Liver (tissue), 9 donors: Measurements from ENCODE around the gene ARFIP1. TPM values are rescaled to one million over a fixed set of nuclear protein-coding genes. Genes with fewer than 3 reads are reported as not detected.

Experiments used
- DNase-seq: peaks from one replicate; pipeline ENCODE4 v3.0.0-alpha.2; 2017; ENCODE audit warnings: low spot score
- H3K27ac ChIP-seq, 2 donors: one replicate each; pipeline ENCODE4 v1.7.0; 2013; ENCODE audit warnings: inconsistent platforms in 2 of 2, low read length in 2 of 2, control low read depth in 1 of 2, low read depth in 1 of 2, mild to moderate bottlenecking in 1 of 2
- H3K27me3 ChIP-seq, 4 donors: one replicate each; pipeline versions ENCODE4 v1.6.1 to v1.7.0; 2013; ENCODE audit warnings: low read length in 3 of 4, inconsistent platforms in 1 of 4, mild to moderate bottlenecking in 1 of 4, moderate library complexity in 1 of 4; ENCODE audit not compliant: control insufficient read depth in 4 of 4, insufficient read depth in 4 of 4
- H3K36me3 ChIP-seq, 4 donors: one replicate each; pipeline versions ENCODE4 v1.6.1 to v1.7.0; 2013; ENCODE audit warnings: low read length in 3 of 4, mild to moderate bottlenecking in 3 of 4, low read depth in 1 of 4, moderate library complexity in 1 of 4; ENCODE audit not compliant: control insufficient read depth in 4 of 4, insufficient read depth in 3 of 4
- H3K4me1 ChIP-seq, 4 donors: one replicate each; pipeline versions ENCODE4 v1.6.1 to v1.7.0; 2013; ENCODE audit warnings: low read length in 3 of 4, mild to moderate bottlenecking in 3 of 4, moderate library complexity in 1 of 4; ENCODE audit not compliant: control insufficient read depth in 4 of 4, insufficient read depth in 4 of 4
- H3K4me3 ChIP-seq, 3 donors: one replicate each; pipeline versions ENCODE4 v1.6.1 to v1.7.0; 2013; ENCODE audit warnings: low read length in 3 of 3, control low read depth in 1 of 3, low read depth in 1 of 3, mild to moderate bottlenecking in 1 of 3
- H3K9ac ChIP-seq, 2 donors: one replicate each; pipeline ENCODE4 v1.7.0; 2013; ENCODE audit warnings: low read length in 2 of 2, mild to moderate bottlenecking in 2 of 2, moderate library complexity in 2 of 2, control low read depth in 1 of 2, low read depth in 1 of 2
- H3K9me3 ChIP-seq, 4 donors: one replicate each; pipeline versions ENCODE4 v1.6.1 to v1.7.0; 2013; ENCODE audit warnings: low read length in 3 of 4; ENCODE audit not compliant: control insufficient read depth in 4 of 4
- ATF3 ChIP-seq: IDR thresholded peaks from 2 replicates; pipeline ENCODE4 v1.6.1; 2016; ENCODE audit warnings: antibody characterized with exemption
- CTCF ChIP-seq: fragments of 150-350 bp; IDR thresholded peaks from 2 replicates; pipeline ENCODE4 v1.5.1; 2017; ENCODE audit warnings: improper control_type of control experiment, low read depth, low read length; ENCODE audit not compliant: missing input control
- EGR1 ChIP-seq, 2 donors: IDR thresholded peaks; 2 replicates each; pipeline ENCODE4 v1.6.1; 2016 to 2018; ENCODE audit warnings: antibody characterized with exemption in 2 of 2, low read depth in 2 of 2
- FOXA1 ChIP-seq: IDR thresholded peaks from 2 replicates; pipeline ENCODE4 v1.6.1; 2016; ENCODE audit warnings: antibody characterized with exemption
- FOXA2 ChIP-seq: IDR thresholded peaks from 2 replicates; pipeline ENCODE4 v1.6.1; 2016; ENCODE audit warnings: antibody characterized with exemption
- GABPA ChIP-seq, 2 donors: IDR thresholded peaks in 1 of 2; conservative IDR thresholded peaks in 1 of 2; 2 replicates each; pipeline ENCODE4 v1.6.1; 2016; ENCODE audit warnings: antibody characterized with exemption in 2 of 2, mild to moderate bottlenecking in 1 of 2, moderate library complexity in 1 of 2
- HNF4A ChIP-seq, 2 donors: conservative IDR thresholded peaks; 2 replicates each; pipeline ENCODE4 v1.6.1; 2016; ENCODE audit warnings: antibody characterized with exemption in 2 of 2, mild to moderate bottlenecking in 2 of 2
- HNF4G ChIP-seq: IDR thresholded peaks from 2 replicates; pipeline ENCODE4 v1.6.1; 2016; ENCODE audit warnings: antibody characterized with exemption
- JUND ChIP-seq, 2 donors: IDR thresholded peaks; 2 replicates each; pipeline ENCODE4 v1.6.1; 2016; ENCODE audit warnings: antibody characterized with exemption in 2 of 2
- MAX ChIP-seq: IDR thresholded peaks from 2 replicates; pipeline ENCODE4 v1.6.1; 2016; ENCODE audit warnings: antibody characterized with exemption
- NR2F2 ChIP-seq: IDR thresholded peaks from 2 replicates; pipeline ENCODE4 v1.6.1; 2016; ENCODE audit warnings: antibody characterized with exemption
- RAD21 ChIP-seq, 2 donors: IDR thresholded peaks; 2 replicates each; pipeline ENCODE4 v1.6.1; 2016; ENCODE audit warnings: antibody characterized with exemption in 2 of 2, mild to moderate bottlenecking in 2 of 2
- REST ChIP-seq: IDR thresholded peaks from 2 replicates; pipeline ENCODE4 v1.6.1; 2016; ENCODE audit warnings: antibody characterized with exemption, mild to moderate bottlenecking
- RXRA ChIP-seq, 2 donors: IDR thresholded peaks; 2 replicates each; pipeline ENCODE4 v1.6.1; 2017 to 2018; ENCODE audit warnings: antibody characterized with exemption in 2 of 2, mild to moderate bottlenecking in 1 of 2
- SP1 ChIP-seq: IDR thresholded peaks from 2 replicates; pipeline ENCODE4 v1.6.1; 2018; ENCODE audit warnings: antibody characterized with exemption, mild to moderate bottlenecking
- TAF1 ChIP-seq: conservative IDR thresholded peaks from 2 replicates; pipeline ENCODE4 v1.6.1; 2016; ENCODE audit warnings: antibody characterized with exemption, mild to moderate bottlenecking
- YY1 ChIP-seq: IDR thresholded peaks from 2 replicates; pipeline ENCODE4 v1.6.1; 2016; ENCODE audit warnings: antibody characterized with exemption, mild to moderate bottlenecking
- ZBTB33 ChIP-seq: IDR thresholded peaks from 2 replicates; pipeline ENCODE4 v1.6.1; 2016; ENCODE audit warnings: antibody characterized with exemption
- WGBS: extraction: QIAGEN DNeasy Blood & Tissue Kit; methylation state at CpG from one replicate; pipeline ENCODE4 v1.1.7; 2013; 5-methylcytosine and 5-hydroxymethylcytosine counted together
- polyA plus RNA-seq, 2 donors: library from polyadenylated mRNA; stranded (reverse) in 1 of 2; unstranded in 1 of 2; fragments of 200-250 nt in 1 of 2; fragments of >200 nt in 1 of 2; fragmentation: Nextera tagmentation in 1 of 2; extraction: Ambion mirVana in 1 of 2; gene quantifications; one replicate each; pipeline versions ENCODE4 v1.2.1 to v1.2.3, GENCODE V29; 2013 to 2015
- total RNA-seq, 2 donors: library from RNA; depleted of rRNA; stranded (reverse); fragments of >200 nt; gene quantifications; one replicate each; pipeline ENCODE4 v1.2.3, GENCODE V29; 2014
- donor health status: healthy.
- donor health status: healthy.
- donor health status: healthy.
- donor health status: healthy.
- donor health status: healthy.

Gene ARFIP1
- total and polyA plus RNA-seq, 4 donors, result 6.8 to 16.8 (median 14.9) TPM

GRCh38 chr4:152949930-152950329 lies 170.2 kb downstream of the ARFIP1 start:
- Histone ChIP-seq H3K4me3 (no peak overlapping the region), H3K27me3 (no peaks in the 10 kb centered on the region), H3K9ac (no peak overlapping the region), H3K9me3 (no peaks in the 10 kb centered on the region), H3K27ac (no peak overlapping the region), H3K36me3 (no peaks in the 10 kb centered on the region), H3K4me1 (no peaks in the 10 kb centered on the region)
- TF ChIP-seq TAF1, result no peak
- TF ChIP-seq HNF4A (conservative IDR thresholded peaks at IDR 0.05), result no peak
- TF ChIP-seq MAX, result no peak
- TF ChIP-seq EGR1 (IDR thresholded peaks at IDR 0.05; ENCODE audit: low read depth in 2 of 2), result no peak
- TF ChIP-seq ZBTB33, result no peak
- no peak for TF ChIP-seq REST
- TF ChIP-seq CTCF, result no peak
- TF ChIP-seq JUND (IDR thresholded peaks at IDR 0.05), result no peak
- TF ChIP-seq RAD21 (IDR thresholded peaks at IDR 0.05), result no peak
- TF ChIP-seq GABPA (IDR thresholded peaks at IDR 0.05 in 1 of 2, conservative IDR thresholded peaks at IDR 0.05 in 1 of 2), result no peak
- no peak for TF ChIP-seq RXRA (IDR thresholded peaks at IDR 0.05)
- TF ChIP-seq FOXA1, result no peak
- TF ChIP-seq FOXA2, result no peak
- no peak for TF ChIP-seq HNF4G
- TF ChIP-seq ATF3, result no peak
- no peak for TF ChIP-seq YY1
- no peak for TF ChIP-seq SP1
- no peak for TF ChIP-seq NR2F2
- WGBS, result 75% methylated on average over 8 of the region's 8 CpGs
- DNase-seq, result no peak
